K562 (cell line): ENCODE data around the gene CTDSP2. TPM values are rescaled to one million over a fixed set of nuclear protein-coding genes. Genes with fewer than 3 reads are reported as not detected.

Experiments used
- CBX1 ChIP-seq: sonication (generic); IDR thresholded peaks from 2 replicates; pipeline ENCODE4 v1.6.1; 2016; ENCODE audit warnings: antibody characterized with exemption, low read depth, mild to moderate bottlenecking
- CHD7 ChIP-seq: fragments of 200-600 bp; sonication (generic); IDR thresholded peaks from one replicate; pipeline ENCODE4 v1.6.1; 2012; ENCODE audit warnings: mild to moderate bottlenecking, low read depth, low read length, inconsistent platforms
- DIDO1 ChIP-seq: fragments of 450-650 bp; IDR thresholded peaks from 2 replicates; pipeline ENCODE4 v1.6.1; 2016; ENCODE audit warnings: low read depth, missing biosample characterization, missing genetic modification characterization
- FOXP1 ChIP-seq: sonication (generic); formaldehyde crosslinking; IDR thresholded peaks from 2 replicates; pipeline ENCODE4 v1.8.0; 2022; ENCODE audit warnings: mild to moderate bottlenecking, missing genetic modification reagents
- HINFP ChIP-seq: fragments of 450-650 bp; conservative IDR thresholded peaks from 2 replicates; pipeline ENCODE4 v1.6.1; 2016; ENCODE audit warnings: missing genetic modification characterization, low read depth, mild to moderate bottlenecking, control low read depth, missing compliant biosample characterization
- LEF1 ChIP-seq: fragments of 450-650 bp; IDR thresholded peaks from 2 replicates; pipeline ENCODE4 v1.6.1; 2016; ENCODE audit warnings: mild to moderate bottlenecking
- MCM7 ChIP-seq, 2 experiments: fragments of 450-650 bp; IDR thresholded peaks; 2 replicates each; pipeline ENCODE4 v1.6.1; 2016 to 2018
- NFYB ChIP-seq: IDR thresholded peaks from 2 replicates; pipeline ENCODE4 v1.6.1; 2011; ENCODE audit warnings: mild to moderate bottlenecking, moderate library complexity; ENCODE audit not compliant: insufficient read length; ENCODE audit errors: extremely low read depth
- SETDB1 ChIP-seq: IDR thresholded peaks from one replicate; pipeline ENCODE4 v1.6.1; 2012; ENCODE audit warnings: low read length, control low read depth, inconsistent platforms
- YBX1 ChIP-seq: fragments of 450-650 bp; IDR thresholded peaks from 2 replicates; pipeline ENCODE4 v1.7.1; 2016; ENCODE audit warnings: mild to moderate bottlenecking
- ZBTB1 ChIP-seq: sonication (generic); formaldehyde crosslinking; IDR thresholded peaks from 2 replicates; pipeline ENCODE4 v1.8.1; 2023; ENCODE audit warnings: missing genetic modification reagents, low read depth, mild to moderate bottlenecking, borderline replicate concordance
- polyA plus RNA-seq, 8 experiments: library from polyadenylated mRNA; depleted of rRNA in 4 of 8; stranded (reverse) in 5 of 8; unstranded in 3 of 8; fragments of >200 nt; fragmentation: Nextera tagmentation in 2 of 8; fragmentation: Illumina TruSeq in 1 of 8; extraction: Ambion mirVana in 2 of 8; extraction: Trizol in 1 of 8; gene quantifications; 2 replicates each; pipeline versions ENCODE4 v1.2.1 to v1.2.3, GENCODE V29; 2011 to 2014; ENCODE audit warnings: inconsistent platforms in 1 of 8, missing spikeins in 1 of 8
- total RNA-seq, 7 experiments: library from RNA; depleted of rRNA in 6 of 7; stranded (reverse); fragments of >200 nt in 6 of 7; fragmentation: Illumina TruSeq in 2 of 7; extraction: Trizol in 2 of 7; gene quantifications; 2 replicates each; pipeline versions ENCODE4 v1.2.1 to v1.2.3, GENCODE V29; 2011 to 2021; ENCODE audit warnings: low replicate concordance in 1 of 7

Gene CTDSP2
- total and polyA plus RNA-seq, 9 of the 15 experiments (the other 6 are each of a cell fraction or from before 2014, with no cell fraction given), result 20.4 to 108 (median 47.7) TPM

GRCh38 chr12:57772429-57773322 lies 73.9 kb downstream of the CTDSP2 start, which contains the start of gene EEF1AKMT3 (continued):
- no peak for TF ChIP-seq SETDB1
- no peak; the same call in 1 of the 2 replicates for TF ChIP-seq FOXP1 (CRISPR knock-in tag)
- no peak for TF ChIP-seq MCM7 (IDR thresholded peaks at IDR 0.05)
- TF ChIP-seq ZBTB1 (CRISPR knock-in tag), result 0 out of 2 replicates have a peak, but pooled peaks have one; percentile 67
- TF ChIP-seq CBX1, result 0 out of 2 replicates have a peak, but pooled peaks have one; percentile 54
- no peak for TF ChIP-seq LEF1
- TF ChIP-seq NFYB, result no peak
- 0 out of 2 replicates have a peak, but pooled peaks have one; percentile 14 for TF ChIP-seq HINFP
- TF ChIP-seq CHD7, result no peak
- TF ChIP-seq DIDO1 (tag), result no peak
- no peak for TF ChIP-seq YBX1
